ENCODE measurements around the gene ADAMTSL1. TPM values are rescaled to one million over a fixed set of nuclear protein-coding genes. Genes with fewer than 3 reads are reported as not detected.

The ADAMTSL1 gene
- total RNA-seq, 2 donors from 2014 or later = not detected

DNA sequence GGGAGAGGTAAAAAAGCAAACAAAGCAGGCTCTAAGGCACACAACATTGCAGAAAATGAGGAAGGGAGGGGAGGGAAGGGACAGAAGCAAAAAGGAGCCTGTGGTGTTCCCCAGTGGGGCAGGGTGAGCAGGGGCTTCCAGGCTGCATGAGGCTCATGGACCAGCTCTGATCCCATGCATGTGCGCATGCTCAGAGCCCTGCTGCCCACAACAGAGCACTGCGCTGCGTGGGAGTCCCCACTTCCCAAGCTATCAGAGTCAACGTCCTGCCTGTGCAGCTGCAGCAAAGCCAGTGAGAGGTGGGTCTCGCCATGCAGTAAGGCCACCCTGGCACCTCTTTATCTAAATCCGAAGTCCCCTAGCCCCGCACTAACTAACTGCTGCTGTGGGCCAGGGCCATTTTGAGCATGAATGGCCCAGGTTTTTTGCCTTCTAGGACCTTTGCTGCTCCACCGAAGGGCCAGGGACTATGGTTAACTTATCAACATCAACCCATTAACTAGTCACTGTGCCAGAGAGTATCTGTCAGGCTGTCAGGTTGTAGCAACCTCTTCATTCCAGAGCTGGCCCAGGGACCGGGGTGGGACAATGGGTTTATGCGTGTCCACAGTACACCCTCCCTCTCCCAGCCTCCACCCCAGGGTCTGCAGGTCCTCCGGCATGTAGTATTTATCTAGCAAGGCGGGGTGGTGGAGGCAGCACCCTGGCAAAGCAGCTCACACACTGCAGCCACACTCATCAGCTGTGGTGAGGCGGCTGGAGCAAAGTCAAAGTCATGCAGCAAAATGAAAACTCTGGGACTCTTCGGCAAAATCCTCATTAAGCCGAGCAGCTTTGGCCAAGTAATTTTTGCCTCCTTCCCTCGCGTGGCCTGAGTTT is 435.4 kb downstream of the ADAMTSL1 start:
- Mint-ChIP-seq H3K4me3 (no peak overlapping the region), H3K9me3 (no peaks in the 10 kb centered on the region), H3K27me3 (ENCODE audit: low read depth) (peaks cover 8% of the 10 kb centered on the region), H3K36me3 (ENCODE audit: insufficient read depth in 2 of 2) (no peaks in the 10 kb centered on the region), H3K4me1 (ENCODE audit: low read depth) (no peaks in the 10 kb centered on the region), H3K27ac (no peak overlapping the region)
- DNase-seq (no peak), ATAC-seq (replicated peaks in 1 of 2) (no peak)

GRCh38 chr9:18910435-18910834 is 436.5 kb downstream of the ADAMTSL1 start:
- Mint-ChIP-seq H3K4me1 (ENCODE audit: low read depth) (no peaks in the 10 kb centered on the region), H3K36me3 (ENCODE audit: insufficient read depth in 2 of 2) (no peaks in the 10 kb centered on the region), H3K27me3 (ENCODE audit: low read depth) (peaks cover 8% of the 10 kb centered on the region), H3K27ac (no peak overlapping the region), H3K4me3 (no peak overlapping the region), H3K9me3 (no peaks in the 10 kb centered on the region)
- DNase-seq (no peak), ATAC-seq (replicated peaks in 1 of 2) (no peak)

- peaks cover 8% of the 10 kb centered on the region for H3K27me3 Mint-ChIP-seq (ENCODE audit: low read depth)
- H3K36me3 Mint-ChIP-seq (ENCODE audit: insufficient read depth in 2 of 2) = no peaks in the 10 kb centered on the region
- DNase-seq (no peak), ATAC-seq (replicated peaks in 1 of 2) (no peak)
- H3K4me3 Mint-ChIP-seq = no peak overlapping the region
- H3K9me3 Mint-ChIP-seq = no peaks in the 10 kb centered on the region
- no peak overlapping the region for H3K27ac Mint-ChIP-seq
- H3K4me1 Mint-ChIP-seq (ENCODE audit: low read depth) = no peaks in the 10 kb centered on the region
Measured at GRCh38 chr9:18910916-18911315, 437.0 kb downstream of the ADAMTSL1 start.

- ATAC-seq (replicated peaks in 1 of 2) (no peak), DNase-seq (no peak)
- H3K27ac Mint-ChIP-seq = no peak overlapping the region
- H3K4me1 Mint-ChIP-seq (ENCODE audit: low read depth) = no peaks in the 10 kb centered on the region
- H3K9me3 Mint-ChIP-seq = no peaks in the 10 kb centered on the region
- no peaks in the 10 kb centered on the region for H3K36me3 Mint-ChIP-seq (ENCODE audit: insufficient read depth in 2 of 2)
- peaks cover 8% of the 10 kb centered on the region for H3K27me3 Mint-ChIP-seq (ENCODE audit: low read depth)
- no peak overlapping the region for H3K4me3 Mint-ChIP-seq
Measured at GRCh38 chr9:18911714-18912342, 437.9 kb downstream of the ADAMTSL1 start.

- Mint-ChIP-seq H3K27me3 (ENCODE audit: low read depth) (no peaks in the 10 kb centered on the region), H3K9me3 (no peaks in the 10 kb centered on the region), H3K27ac (no peak overlapping the region), H3K4me1 (ENCODE audit: low read depth) (no peaks in the 10 kb centered on the region), H3K4me3 (no peak overlapping the region), H3K36me3 (ENCODE audit: insufficient read depth in 2 of 2) (no peaks in the 10 kb centered on the region)
- no peak for DNase-seq
- no peak for ATAC-seq (replicated peaks in 1 of 2)
Measured at GRCh38 chr9:18920141-18921084, 446.5 kb downstream of the ADAMTSL1 start.

DNA sequence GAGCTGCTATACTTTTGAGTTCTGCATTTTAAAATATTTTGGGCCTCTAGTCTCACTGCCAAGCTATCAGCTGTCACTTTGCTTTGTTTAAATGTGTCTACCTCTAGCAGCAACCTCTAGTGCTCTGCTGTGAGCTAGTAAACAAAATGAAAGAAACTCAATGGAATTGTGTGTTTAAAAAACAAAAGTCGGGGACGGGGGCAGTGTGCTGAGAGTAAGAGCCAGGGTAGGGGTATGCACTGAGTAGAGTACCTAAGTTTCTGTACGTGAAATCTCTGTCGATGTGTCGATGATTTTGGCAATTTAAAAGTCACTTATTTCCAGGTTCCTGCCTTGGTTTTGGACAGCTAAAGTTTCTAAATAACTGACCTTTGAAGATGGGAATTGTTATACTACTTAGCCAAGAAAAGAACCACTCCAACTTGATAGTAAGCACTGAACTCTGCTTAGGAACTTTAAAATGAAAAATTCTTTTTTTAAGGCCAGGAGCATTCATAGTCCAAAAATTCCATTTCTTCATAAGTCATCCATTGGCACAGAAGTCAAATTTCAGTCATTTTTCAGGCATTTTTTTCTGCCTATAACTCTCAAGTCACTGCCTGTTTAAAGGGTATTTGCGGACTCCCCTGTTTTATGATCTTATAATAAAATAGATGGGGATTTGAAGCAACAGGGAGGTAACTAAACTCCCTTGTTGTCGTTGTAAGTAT is 447.6 kb downstream of the ADAMTSL1 start:
- H3K27me3 Mint-ChIP-seq (ENCODE audit: low read depth) = no peaks in the 10 kb centered on the region
- no peak overlapping the region for H3K4me3 Mint-ChIP-seq
- DNase-seq = no peak
- H3K9me3 Mint-ChIP-seq = no peaks in the 10 kb centered on the region
- H3K36me3 Mint-ChIP-seq (ENCODE audit: insufficient read depth in 2 of 2) = no peaks in the 10 kb centered on the region
- no peak overlapping the region for H3K27ac Mint-ChIP-seq
- no peaks in the 10 kb centered on the region for H3K4me1 Mint-ChIP-seq (ENCODE audit: low read depth)
- no peak for ATAC-seq (replicated peaks in 1 of 2)

- Mint-ChIP-seq H3K4me3 (no peak overlapping the region), H3K27me3 (ENCODE audit: low read depth) (no peaks in the 10 kb centered on the region), H3K27ac (no peak overlapping the region), H3K9me3 (no peaks in the 10 kb centered on the region), H3K36me3 (ENCODE audit: insufficient read depth in 2 of 2) (no peaks in the 10 kb centered on the region), H3K4me1 (ENCODE audit: low read depth) (no peaks in the 10 kb centered on the region)
- no peak for ATAC-seq (replicated peaks in 1 of 2)
- DNase-seq = no peak
Measured at GRCh38 chr9:18922161-18922885, 448.4 kb downstream of the ADAMTSL1 start.

GRCh38 chr9:18923167-18923566 is 449.2 kb downstream of the ADAMTSL1 start:
- no peak overlapping the region for H3K27ac Mint-ChIP-seq

DNA sequence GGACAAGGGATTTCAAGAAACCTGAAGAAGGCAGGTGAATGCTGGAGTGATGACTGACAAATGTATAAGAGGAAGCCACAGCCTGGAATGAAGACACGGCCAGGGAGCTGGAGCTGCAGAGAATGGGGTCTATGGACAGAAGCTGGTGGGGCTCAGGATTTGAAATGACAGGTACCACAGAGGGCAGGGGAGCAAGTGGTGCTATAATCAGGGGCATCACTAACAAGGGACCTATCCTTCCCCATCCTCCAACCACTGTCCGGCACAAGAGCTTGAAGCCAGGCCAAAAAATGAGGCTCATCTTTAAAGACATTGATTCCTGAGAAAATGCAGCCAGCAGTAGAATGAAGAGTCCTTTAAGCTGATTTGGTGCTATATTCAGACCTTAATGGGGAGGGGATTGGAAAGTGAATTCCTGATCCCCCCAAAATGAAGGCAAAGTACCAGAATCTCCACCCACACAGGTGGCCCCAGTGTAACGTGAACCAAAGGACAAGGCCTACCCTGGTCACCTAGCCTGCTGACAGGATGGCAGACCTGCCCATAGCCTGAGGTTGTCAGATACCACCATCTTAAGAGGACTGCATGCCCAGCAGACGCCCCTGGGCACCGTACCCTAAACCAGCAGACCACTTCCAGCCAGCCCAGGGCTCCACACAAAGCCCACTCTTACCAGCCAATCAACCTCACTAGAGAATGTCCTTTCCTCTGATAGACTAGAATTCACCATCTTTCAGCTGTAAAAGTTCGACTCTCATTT is 449.9 kb downstream of the ADAMTSL1 start:
- H3K27me3 Mint-ChIP-seq (ENCODE audit: low read depth) = no peaks in the 10 kb centered on the region
- H3K9me3 Mint-ChIP-seq = no peaks in the 10 kb centered on the region
- H3K27ac Mint-ChIP-seq = no peak overlapping the region
- no peak overlapping the region for H3K4me3 Mint-ChIP-seq
- no peaks in the 10 kb centered on the region for H3K4me1 Mint-ChIP-seq (ENCODE audit: low read depth)
- H3K36me3 Mint-ChIP-seq (ENCODE audit: insufficient read depth in 2 of 2) = no peaks in the 10 kb centered on the region
- DNase-seq = no peak
- no peak for ATAC-seq (replicated peaks in 1 of 2)

More at GRCh38 chr9:18923167-18923566, 449.2 kb downstream of the ADAMTSL1 start:
- Mint-ChIP-seq H3K4me1 (ENCODE audit: low read depth) (no peaks in the 10 kb centered on the region), H3K27me3 (ENCODE audit: low read depth) (no peaks in the 10 kb centered on the region), H3K9me3 (no peaks in the 10 kb centered on the region), H3K4me3 (no peak overlapping the region), H3K36me3 (ENCODE audit: insufficient read depth in 2 of 2) (no peaks in the 10 kb centered on the region)
- DNase-seq = no peak
- ATAC-seq (replicated peaks in 1 of 2) = no peak

GRCh38 chr9:18925880-18926279 is 451.9 kb downstream of the ADAMTSL1 start:
- no peak for DNase-seq
- Mint-ChIP-seq H3K27me3 (ENCODE audit: low read depth) (no peaks in the 10 kb centered on the region), H3K27ac (no peak overlapping the region), H3K9me3 (no peaks in the 10 kb centered on the region), H3K4me1 (ENCODE audit: low read depth) (no peaks in the 10 kb centered on the region), H3K36me3 (ENCODE audit: insufficient read depth in 2 of 2) (no peaks in the 10 kb centered on the region), H3K4me3 (no peak overlapping the region)
- no peak for ATAC-seq (replicated peaks in 1 of 2)

DNA sequence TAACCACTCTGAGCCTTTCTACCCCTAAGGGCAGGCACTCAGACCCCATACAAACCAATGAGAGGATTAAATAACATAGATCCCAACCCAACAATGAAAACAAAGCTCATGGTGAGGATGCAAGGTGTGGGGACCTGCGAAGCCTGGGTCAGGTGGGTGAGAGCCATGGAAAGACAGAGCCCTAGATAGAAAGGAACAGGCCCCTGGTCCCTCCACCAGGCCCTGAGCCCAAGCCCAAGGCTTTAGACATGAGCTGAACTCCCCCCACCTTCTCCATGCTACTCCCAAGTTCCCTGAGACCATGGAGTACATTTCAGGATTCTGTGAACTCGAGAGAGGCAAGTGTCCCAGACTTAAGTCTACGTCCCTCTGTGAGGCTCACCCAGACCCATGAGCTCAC is 452.6 kb downstream of the ADAMTSL1 start:
- H3K27ac Mint-ChIP-seq = no peak overlapping the region
- H3K4me3 Mint-ChIP-seq = no peak overlapping the region
- DNase-seq = no peak
- no peaks in the 10 kb centered on the region for H3K36me3 Mint-ChIP-seq (ENCODE audit: insufficient read depth in 2 of 2)
- no peaks in the 10 kb centered on the region for H3K4me1 Mint-ChIP-seq (ENCODE audit: low read depth)
- no peaks in the 10 kb centered on the region for H3K27me3 Mint-ChIP-seq (ENCODE audit: low read depth)
- no peak for ATAC-seq (replicated peaks in 1 of 2)
- no peaks in the 10 kb centered on the region for H3K9me3 Mint-ChIP-seq
